NCI-H1436 treated with DMSO at 0.1 percent for 48 hours (cell line): ENCODE data around the gene C12orf76.

ENCODE experiments used
- DNase-seq: peaks from one replicate; lab custom pipeline; 2025; lab: John Stamatoyannopoulos, UW

The C12orf76 gene

DNA sequence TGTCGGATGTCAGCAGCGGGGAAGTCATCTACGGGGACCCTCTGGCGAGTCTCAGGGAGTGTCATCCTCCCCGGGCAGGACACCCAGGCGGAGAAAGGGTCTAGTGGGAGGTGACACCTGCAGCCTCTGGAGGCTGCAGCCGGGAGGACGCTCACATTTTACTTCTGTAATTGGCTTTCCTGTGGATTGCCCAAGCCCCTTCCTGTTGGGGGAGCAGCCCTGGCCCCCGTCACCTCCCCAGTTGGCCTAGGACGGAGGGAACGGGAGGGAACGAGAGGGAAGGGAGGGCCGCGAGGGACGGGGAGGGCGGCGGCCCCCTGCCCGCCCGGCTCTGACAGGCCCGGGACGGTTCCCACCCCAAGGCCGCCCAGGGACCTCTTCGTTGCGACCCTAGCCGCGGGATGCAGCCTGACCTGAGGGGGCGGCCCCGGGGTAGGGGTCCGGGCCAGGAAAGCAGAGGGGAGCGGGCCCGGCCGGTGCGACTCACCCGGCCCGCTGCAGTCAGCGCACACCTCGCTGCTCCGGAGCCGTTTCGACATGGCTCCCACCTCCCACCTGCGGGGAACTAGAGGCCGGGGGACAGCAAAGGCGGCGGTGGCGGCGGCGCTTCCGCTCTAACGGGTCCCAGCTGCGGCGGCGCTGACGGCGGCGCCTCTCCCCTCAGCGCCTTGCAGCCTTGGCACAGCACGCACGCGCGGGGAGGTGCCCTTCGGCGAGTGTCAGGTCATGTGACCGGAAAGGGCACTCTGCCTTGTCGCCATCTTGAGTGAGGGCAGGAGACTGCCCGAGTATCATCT lies 52.4 kb downstream of the C12orf76 start, which contains the start of gene GIT2:
TSS of gene GIT2 (minus strand) at position 683 of the 797 bp plus-strand sequence. CDS start at position 539, 144 bp downstream.
- peak; percentile 58 for DNase-seq

DNA sequence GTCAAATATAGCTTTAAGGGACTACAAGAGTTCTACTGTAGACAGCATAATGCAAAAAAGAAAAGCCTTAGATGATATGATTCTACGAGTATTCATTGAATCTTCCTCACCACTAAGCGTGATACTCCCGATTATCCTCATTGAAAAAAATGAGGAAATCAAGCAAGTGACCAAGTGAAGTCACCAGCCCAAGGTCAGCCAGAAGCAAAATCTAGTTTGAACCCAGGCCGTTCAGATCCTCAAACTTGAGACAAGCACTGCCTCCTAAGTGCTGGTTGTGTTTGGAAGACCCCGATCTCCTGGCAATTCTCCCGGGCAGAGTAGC lies 53.0 kb downstream of the C12orf76 start:
- no peak for DNase-seq

DNA sequence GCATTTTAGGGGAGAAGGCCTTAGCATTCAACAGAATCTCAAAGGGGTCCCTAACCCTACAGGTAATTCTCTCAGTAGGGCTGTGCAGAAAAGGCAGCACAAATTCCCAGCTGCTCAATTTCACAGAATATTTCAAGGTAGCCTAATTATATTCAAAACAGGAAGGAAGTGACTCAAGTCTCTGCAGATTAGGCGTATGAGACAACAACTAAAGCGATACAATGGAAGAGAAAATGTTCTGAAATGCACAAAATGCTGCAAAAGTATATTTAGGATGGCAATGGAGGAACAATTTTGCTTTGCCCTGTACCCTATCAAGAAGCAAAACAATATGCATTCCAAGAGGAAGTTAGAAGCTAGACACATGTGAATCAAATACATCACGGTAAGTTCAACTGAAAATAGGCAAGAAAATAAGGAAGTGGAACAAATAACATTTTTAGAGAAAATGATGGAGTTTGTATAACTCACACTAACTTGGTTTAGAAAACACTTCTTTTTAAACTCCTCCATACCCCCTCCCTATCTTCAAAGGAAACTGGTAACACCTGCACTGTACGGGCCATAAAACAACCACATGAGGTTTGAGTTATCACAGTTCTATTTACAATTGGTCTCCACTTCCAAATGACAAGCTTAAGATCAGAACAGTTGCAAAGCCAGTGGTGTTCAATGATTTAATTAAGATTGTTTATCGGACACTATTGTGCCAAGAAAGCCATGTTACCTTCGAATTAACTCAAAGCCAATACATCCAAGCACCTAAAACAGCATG lies 53.7 kb downstream of the C12orf76 start:
- DNase-seq, result no peak

DNA sequence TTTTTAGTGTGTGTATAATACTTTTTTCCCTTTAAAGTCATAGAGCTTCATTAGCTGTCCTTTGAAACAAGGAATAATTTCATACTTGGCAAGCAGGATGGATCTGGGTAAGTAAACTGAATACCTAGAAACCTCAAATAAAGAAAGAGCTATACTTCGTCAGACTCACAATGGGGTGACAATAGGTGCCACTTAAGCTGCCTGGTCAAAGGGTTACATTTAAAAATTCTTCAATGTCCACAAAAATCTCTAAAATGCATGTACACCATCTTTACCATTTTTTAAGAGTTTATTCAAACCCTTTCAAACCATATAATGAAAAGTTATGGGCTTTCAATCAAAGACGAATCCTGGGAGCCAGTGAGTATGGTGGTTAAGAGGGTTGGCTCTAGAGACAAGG lies 55.2 kb downstream of the C12orf76 start:
- DNase-seq, result no peak

DNA sequence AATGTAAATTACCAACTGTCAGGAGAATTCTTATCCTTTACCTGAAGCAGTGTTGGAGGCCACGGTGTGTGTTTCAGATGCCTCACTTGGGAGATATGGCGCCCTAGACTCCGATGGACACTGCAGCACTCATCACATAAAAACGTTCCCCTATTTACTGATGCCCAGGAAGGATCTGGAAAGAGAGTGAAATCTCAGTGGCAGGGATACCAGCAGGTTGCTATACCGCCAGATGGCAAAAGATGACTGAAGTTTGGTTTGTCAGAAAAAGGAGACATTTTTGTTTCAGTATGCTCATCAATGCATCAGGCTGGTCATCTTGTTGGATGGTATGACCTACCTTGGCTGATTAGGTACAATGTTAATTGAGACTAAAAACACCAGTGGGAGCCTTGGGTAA lies 56.7 kb downstream of the C12orf76 start:
- DNase-seq, result no peak
